ENCODE measurements around the gene KRTAP1-3.

DNA sequence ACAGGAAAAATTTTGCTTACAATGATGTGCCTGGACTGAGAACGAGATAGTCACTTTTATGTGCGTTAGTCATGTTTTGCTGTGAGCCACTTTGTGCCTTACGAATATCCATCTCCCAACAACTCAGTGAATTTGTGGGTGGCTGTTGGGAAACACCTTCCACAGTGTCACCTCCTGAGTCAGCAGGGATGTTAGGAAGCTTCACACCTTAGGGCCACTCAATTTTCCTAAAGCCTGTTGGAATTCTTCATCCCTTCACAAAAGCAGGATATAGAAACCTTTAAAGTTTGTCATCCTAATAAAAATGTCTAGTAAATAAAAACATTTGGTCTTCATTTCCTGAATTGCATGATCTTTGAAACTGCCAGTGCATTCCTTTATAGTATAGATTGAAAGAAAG, 21.5 kb downstream of the KRTAP1-3 start:
- no peak for TF ChIP-seq POLR2AphosphoS5 (IDR thresholded peaks at IDR 0.05)
- TF ChIP-seq EP300 (IDR thresholded peaks at IDR 0.05): no peak
- TF ChIP-seq POLR2A (IDR thresholded peaks at IDR 0.05): no peak

Measured in upper lobe of left lung (tissue), 4 donors.